MM.1S (cell line): Measurements from ENCODE around the gene CYFIP1.

Experiments
- DNase-seq: peaks from one replicate; pipeline ENCODE4 v3.0.0-alpha.2; 2015
- H2AFZ ChIP-seq: fragments of 300-600 bp; sonication (generic); 2 replicates; pipeline ENCODE4 v1.6.0; 2016; ENCODE audit warnings: antibody characterized with exemption, low read length
- H3F3A ChIP-seq: fragments of 300-600 bp; sonication (generic); 2 replicates; pipeline ENCODE4 v1.6.1; 2016; ENCODE audit warnings: mild to moderate bottlenecking, antibody characterized with exemption, low read length, moderate library complexity, mixed read lengths; ENCODE audit not compliant: insufficient read depth
- H3K27ac ChIP-seq: fragments of 300-600 bp; sonication (generic); 2 replicates; pipeline ENCODE4 v1.5.1; 2016; ENCODE audit warnings: mild to moderate bottlenecking, low read length
- H3K27me3 ChIP-seq: fragments of 300-600 bp; sonication (generic); replicated peaks from 2 replicates; pipeline ENCODE4 v1.6.0; 2016; ENCODE audit warnings: low read length; ENCODE audit not compliant: insufficient read depth
- H3K36me3 ChIP-seq: fragments of 300-600 bp; sonication (generic); replicated peaks from 2 replicates; pipeline ENCODE4 v1.6.1; 2016; ENCODE audit warnings: mild to moderate bottlenecking, low read length, mixed read lengths; ENCODE audit not compliant: insufficient read depth
- H3K4me1 ChIP-seq: fragments of 300-600 bp; sonication (generic); 2 replicates; pipeline ENCODE4 v1.6.1; 2016; ENCODE audit warnings: low read length, mixed read lengths
- H3K4me2 ChIP-seq: fragments of 300-600 bp; sonication (generic); 2 replicates; pipeline ENCODE4 v1.6.0; 2016; ENCODE audit warnings: low read depth, low read length
- H3K4me3 ChIP-seq: fragments of 300-600 bp; sonication (generic); 2 replicates; pipeline ENCODE4 v1.5.1; 2016; ENCODE audit warnings: low read length, mixed read lengths
- H3K79me2 ChIP-seq: fragments of 300-600 bp; sonication (generic); 2 replicates; pipeline ENCODE4 v1.6.1; 2016; ENCODE audit warnings: mixed run types, low read length, mixed read lengths
- H3K9ac ChIP-seq: fragments of 300-600 bp; sonication (generic); 2 replicates; pipeline ENCODE4 v1.6.1; 2016; ENCODE audit warnings: low read length, mixed read lengths
- H3K9me2 ChIP-seq: fragments of 300-600 bp; sonication (generic); replicated peaks from 2 replicates; pipeline ENCODE4 v1.6.1; 2016; ENCODE audit warnings: mild to moderate bottlenecking, low read length, mixed read lengths; ENCODE audit not compliant: insufficient read depth
- H3K9me3 ChIP-seq: fragments of 300-600 bp; sonication (generic); replicated peaks from 2 replicates; pipeline ENCODE4 v1.6.1; 2016; ENCODE audit warnings: mild to moderate bottlenecking, low read length, mixed read lengths; ENCODE audit not compliant: insufficient read depth
- H4K20me1 ChIP-seq: fragments of 300-600 bp; sonication (generic); 2 replicates; pipeline ENCODE4 v1.6.1; 2016; ENCODE audit warnings: mild to moderate bottlenecking, low read length, moderate library complexity, mixed read lengths; ENCODE audit not compliant: insufficient read depth
- CTCF ChIP-seq: fragments of 300-600 bp; sonication (generic); IDR thresholded peaks from 2 replicates; pipeline ENCODE4 v1.5.1; 2016; ENCODE audit warnings: antibody characterized with exemption, low read length, mixed read lengths
- EZH2 ChIP-seq: fragments of 300-600 bp; sonication (generic); optimal IDR thresholded peaks from 2 replicates; pipeline ENCODE3; 2017; ENCODE audit warnings: low read depth, mild to moderate bottlenecking, antibody characterized with exemption, low read length, mixed read lengths
- EZH2phosphoT487 ChIP-seq: fragments of 300-600 bp; sonication (generic); IDR thresholded peaks from 2 replicates; pipeline ENCODE4 v1.6.1; 2018; ENCODE audit warnings: antibody characterized with exemption, low read length

CYFIP1 gene

GRCh38 chr15:22856659-22857058 is 123.5 kb downstream of the CYFIP1 start:
- H3K36me3 ChIP-seq: peaks cover 12% of the 10 kb centered on the region
- H2AFZ ChIP-seq: no peak overlapping the region
- H3K79me2 ChIP-seq: peaks cover 33% of the 10 kb centered on the region
- no peak for TF ChIP-seq EZH2
- no peak for TF ChIP-seq CTCF
- no peak for TF ChIP-seq EZH2phosphoT487
- H3K4me2 ChIP-seq: no peak overlapping the region
- H3K27me3 ChIP-seq: no peaks in the 10 kb centered on the region
- no peaks in the 10 kb centered on the region for H3K4me1 ChIP-seq
- DNase-seq: no peak
- H3K4me3 ChIP-seq: no peak overlapping the region
- H4K20me1 ChIP-seq: no peaks in the 10 kb centered on the region
- no peaks in the 10 kb centered on the region for H3K9me2 ChIP-seq
- H3K9ac ChIP-seq: no peak overlapping the region
- H3F3A ChIP-seq: no peaks in the 10 kb centered on the region
- no peaks in the 10 kb centered on the region for H3K9me3 ChIP-seq
- no peak overlapping the region for H3K27ac ChIP-seq

GRCh38 chr15:22855791-22856190 is 124.4 kb downstream of the CYFIP1 start:
- no peak for DNase-seq
- H3K9ac ChIP-seq: no peak overlapping the region
- no peak overlapping the region for H3K27ac ChIP-seq
- no peak overlapping the region for H3K4me3 ChIP-seq
- H3K36me3 ChIP-seq: peaks cover 12% of the 10 kb centered on the region
- peaks cover 34% of the 10 kb centered on the region for H3K79me2 ChIP-seq
- H3K4me1 ChIP-seq: no peaks in the 10 kb centered on the region
- no peak overlapping the region for H3K4me2 ChIP-seq
- H2AFZ ChIP-seq: no peak overlapping the region
- no peaks in the 10 kb centered on the region for H4K20me1 ChIP-seq
- H3K9me3 ChIP-seq: no peaks in the 10 kb centered on the region
- no peaks in the 10 kb centered on the region for H3K9me2 ChIP-seq
- H3F3A ChIP-seq: no peaks in the 10 kb centered on the region
- no peaks in the 10 kb centered on the region for H3K27me3 ChIP-seq
- TF ChIP-seq EZH2phosphoT487: no peak
- no peak for TF ChIP-seq CTCF
- no peak for TF ChIP-seq EZH2

GRCh38 chr15:22851513-22851912 is 128.7 kb downstream of the CYFIP1 start:
- H3K36me3 ChIP-seq: peaks cover 16% of the 10 kb centered on the region

More at GRCh38 chr15:22851513-22851912, 128.7 kb downstream of the CYFIP1 start:
- no peak overlapping the region for H3K27ac ChIP-seq
- no peak overlapping the region for H2AFZ ChIP-seq
- H3K9ac ChIP-seq: no peak overlapping the region
- H3K79me2 ChIP-seq: peaks cover 65% of the 10 kb centered on the region
- no peaks in the 10 kb centered on the region for H3F3A ChIP-seq
- no peak for DNase-seq
- H3K9me3 ChIP-seq: no peaks in the 10 kb centered on the region
- H3K4me2 ChIP-seq: no peak overlapping the region
- H3K4me1 ChIP-seq: no peaks in the 10 kb centered on the region
- TF ChIP-seq EZH2 (no peak), EZH2phosphoT487 (no peak), CTCF (no peak)
- H3K4me3 ChIP-seq: no peak overlapping the region
- no peaks in the 10 kb centered on the region for H3K9me2 ChIP-seq
- peaks cover 18% of the 10 kb centered on the region for H4K20me1 ChIP-seq
- no peaks in the 10 kb centered on the region for H3K27me3 ChIP-seq
